ENCODE measurements around the gene OMA1.

DNA sequence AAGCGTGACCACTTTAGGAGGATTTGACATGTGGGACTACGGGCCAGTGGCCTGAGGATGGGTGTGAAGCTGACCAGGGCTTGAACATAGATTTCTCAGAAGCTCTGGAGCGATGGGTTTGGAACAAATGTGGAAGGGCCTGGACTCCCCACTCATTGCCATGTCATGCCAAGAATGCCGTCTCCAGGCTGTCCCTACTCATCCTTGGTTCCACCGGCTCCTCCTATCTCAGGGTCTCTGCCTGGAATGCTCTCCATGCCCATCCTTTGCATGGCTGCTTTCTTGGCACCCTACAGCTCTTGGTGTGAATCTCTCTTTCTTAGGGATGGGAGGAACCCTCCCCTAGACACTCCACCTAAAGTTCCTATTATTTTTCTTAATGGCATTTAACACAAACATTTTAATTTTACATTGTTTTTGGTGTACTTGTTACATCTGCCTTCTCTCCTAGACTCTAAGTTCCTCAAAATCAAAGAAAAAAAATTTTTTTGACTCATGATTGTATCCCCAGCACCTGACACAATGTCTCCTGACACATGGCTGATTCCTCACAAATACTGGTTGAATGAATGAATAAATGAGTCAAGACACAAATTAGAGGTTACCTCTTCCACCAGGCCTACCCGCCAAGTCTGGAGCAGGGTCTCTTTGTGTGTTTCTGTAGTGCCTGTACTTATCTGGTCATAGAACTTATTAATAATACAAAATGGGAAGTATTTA, 114.5 kb downstream of the OMA1 start:
- TF ChIP-seq POLR2A (IDR thresholded peaks at IDR 0.05; ENCODE audit: low read depth, low read length): no peak
- TF ChIP-seq POLR2AphosphoS5 (IDR thresholded peaks at IDR 0.05; ENCODE audit: low read depth, low read length): no peak
- TF ChIP-seq TAF1 (IDR thresholded peaks at IDR 0.05; ENCODE audit: borderline replicate concordance, low read depth, low read length): no peak
